ENCODE measurements around the gene DENND6A. TPM values are rescaled to one million over a fixed set of nuclear protein-coding genes. Genes with fewer than 3 reads are reported as not detected.
A peak's percentile ranks its signal among the peaks of the same experiment; 100 is the strongest.

DENND6A gene
- total and polyA plus RNA-seq, 2 of the 8 experiments (the other 6 are each of a cell fraction or from before 2014, with no cell fraction given): 7.8 to 14.8 TPM

- TF ChIP-seq CHD7 (IDR thresholded peaks at IDR 0.05; ENCODE audit: insufficient replicate concordance, low read length) (no peak), POLR2A (IDR thresholded peaks at IDR 0.05; ENCODE audit: control extremely low read depth in 1 of 2, low read depth in 2 of 2, low read length in 2 of 2) (peak in 1 of 2 experiments; percentile 52; a peak in 2 of 3 replicates), CTCF (IDR thresholded peaks at IDR 0.05; ENCODE audit: control extremely low read depth in 1 of 3, insufficient read depth in 1 of 3, low read depth in 1 of 3, low read length in 3 of 3) (no peak), SIN3A (conservative IDR thresholded peaks at IDR 0.05 in 1 of 2, IDR thresholded peaks at IDR 0.05 in 1 of 2; ENCODE audit: low read depth in 1 of 2, low read length in 2 of 2) (peak in 1 of 2 experiments; percentile 15; a peak in 1 of 4 replicates), ASH2L (IDR thresholded peaks at IDR 0.05; ENCODE audit: low read length) (peak; percentile 32), NRF1 (IDR thresholded peaks at IDR 0.05; ENCODE audit: low read depth, low read length) (no peak), PHF8 (conservative IDR thresholded peaks at IDR 0.05; ENCODE audit: low read depth, low read length) (no peak)
Observed at GRCh38 chr3:57596495-57597126, 96.3 kb downstream of the DENND6A start (continued).
